GM20431 (cell line): Measurements from ENCODE around the gene OR6B2.

Experiments used
- in situ Hi-C: fragments of 300-500 bp; cut with MseI, MboI; formaldehyde crosslinking; loops from one replicate; pipeline ENCODE4 v1.15.0; 2020; ENCODE audit warnings: low sequenced_read_pairs; ENCODE audit not compliant: unreplicated experiment

OR6B2 gene

GRCh38 chr2:240043279-240043989 is 13.2 kb upstream of the OR6B2 start:
- in situ Hi-C loops, result no loop called here

- in situ Hi-C loops, result no loop called here
These were observed 12.5 kb upstream of the OR6B2 start for GRCh38 chr2:240042740-240043139.

- in situ Hi-C loops, result no loop called here
These were observed 11.1 kb upstream of the OR6B2 start for GRCh38 chr2:240041363-240041762.

- in situ Hi-C loops, result no loop called here
These were observed 7.1 kb upstream of the OR6B2 start for GRCh38 chr2:240037358-240037757.

- in situ Hi-C loops, result no loop called here
These were observed 3.1 kb upstream of the OR6B2 start for GRCh38 chr2:240033330-240033678.

GRCh38 chr2:240032406-240033329 is 2.4 kb upstream of the OR6B2 start:
- in situ Hi-C loops, result no loop called here

- in situ Hi-C loops, result no loop called here
These were observed 5.5 kb downstream of the OR6B2 start for GRCh38 chr2:240024766-240025165.

- in situ Hi-C loops, result no loop called here
These were observed 6.4 kb downstream of the OR6B2 start for GRCh38 chr2:240023792-240024191.

GRCh38 chr2:240021488-240022104 is 8.6 kb downstream of the OR6B2 start:
- in situ Hi-C loops, result no loop called here

- in situ Hi-C loops, result no loop called here
These were observed 12.0 kb downstream of the OR6B2 start for GRCh38 chr2:240018071-240018750.

- in situ Hi-C loops, result no loop called here
These were observed 15.9 kb downstream of the OR6B2 start for GRCh38 chr2:240014327-240014726.

- in situ Hi-C loops, result no loop called here
These were observed 16.9 kb downstream of the OR6B2 start for GRCh38 chr2:240013343-240013742.

GRCh38 chr2:240002983-240003382 is 27.2 kb downstream of the OR6B2 start:
- in situ Hi-C loops, result no loop called here

- in situ Hi-C loops, result no loop called here
These were observed 29.6 kb downstream of the OR6B2 start for GRCh38 chr2:240000671-240001070.

GRCh38 chr2:239997686-239998409 is 32.4 kb downstream of the OR6B2 start:
- in situ Hi-C loops, result no loop called here

GRCh38 chr2:239994086-239994485 is 36.1 kb downstream of the OR6B2 start:
- in situ Hi-C loops, result no loop called here

GRCh38 chr2:239993291-239993690 is 36.9 kb downstream of the OR6B2 start:
- in situ Hi-C loops, result no loop called here

GRCh38 chr2:239991689-239992314 is 38.4 kb downstream of the OR6B2 start:
- in situ Hi-C loops, result no loop called here

- in situ Hi-C loops, result no loop called here
These were observed 39.3 kb downstream of the OR6B2 start for GRCh38 chr2:239990966-239991365.
